ENCODE data around the gene ADAMTS2.
"Not testable (repeated sequence)": the region's sequence is repeated elsewhere in the genome, so short reads cannot be mapped to it uniquely, and the experiment has no call there.

Gene ADAMTS2

GRCh38 chr5:179294131-179294780 lies 51.0 kb downstream of the ADAMTS2 start:
- no peak for DNase-seq

GRCh38 chr5:179292681-179293635 lies 52.3 kb downstream of the ADAMTS2 start:
- DNase-seq: no peak

- DNase-seq: no peak
Observed at GRCh38 chr5:179292202-179292601, 53.1 kb downstream of the ADAMTS2 start.

GRCh38 chr5:179290681-179291540 lies 54.4 kb downstream of the ADAMTS2 start:
- DNase-seq: no peak

- no peak for DNase-seq
Observed at GRCh38 chr5:179289756-179290385, 55.4 kb downstream of the ADAMTS2 start.

GRCh38 chr5:179288809-179289185 lies 56.5 kb downstream of the ADAMTS2 start:
- DNase-seq: no peak

DNA sequence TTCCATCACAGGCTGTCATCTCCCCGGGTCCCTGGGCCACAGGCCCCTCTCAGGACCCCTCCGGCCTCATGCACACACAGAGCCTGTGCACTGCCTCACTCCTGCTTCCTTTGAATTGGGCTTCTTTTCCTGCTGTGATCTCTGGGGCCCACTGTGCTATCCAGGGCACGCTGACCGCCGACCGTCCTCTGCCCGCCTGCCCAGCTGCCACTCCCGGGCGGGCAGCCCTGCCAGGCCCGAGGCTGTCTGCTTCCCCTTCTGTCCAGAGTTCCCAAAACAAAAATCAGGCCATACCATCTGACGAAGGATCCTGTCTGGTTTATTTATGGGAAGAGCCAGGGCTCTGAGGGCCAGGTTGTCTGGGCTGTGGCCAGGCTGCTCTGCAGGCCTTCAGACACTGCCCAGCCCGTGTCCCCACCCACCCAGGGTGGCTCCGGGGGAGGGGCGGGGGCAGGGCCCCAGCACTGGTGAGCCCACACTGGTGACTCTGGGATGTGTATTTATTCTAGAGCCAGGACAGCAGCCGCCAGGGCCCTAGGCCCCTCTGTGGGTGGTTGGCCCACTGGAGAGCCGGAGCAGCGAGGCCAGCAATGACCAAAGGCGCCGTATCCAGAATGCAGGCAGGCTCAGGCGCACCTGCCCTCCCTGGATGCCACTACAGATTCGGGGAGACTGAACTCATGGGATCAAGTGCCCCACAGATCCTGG lies 57.0 kb downstream of the ADAMTS2 start:
- no peak for DNase-seq

- no peak for DNase-seq
Observed at GRCh38 chr5:179287631-179288030, 57.6 kb downstream of the ADAMTS2 start.

- no peak for DNase-seq
Observed at GRCh38 chr5:179287071-179287470, 58.2 kb downstream of the ADAMTS2 start.

GRCh38 chr5:179285776-179286162 lies 59.5 kb downstream of the ADAMTS2 start:
- DNase-seq: not testable (repeated sequence)

GRCh38 chr5:179284751-179285631 lies 60.3 kb downstream of the ADAMTS2 start:
- no peak for DNase-seq

GRCh38 chr5:179283908-179284307 lies 61.4 kb downstream of the ADAMTS2 start:
- DNase-seq: not testable (repeated sequence)

GRCh38 chr5:179281694-179282093 lies 63.6 kb downstream of the ADAMTS2 start:
- no peak for DNase-seq

GRCh38 chr5:179280095-179280490 lies 65.2 kb downstream of the ADAMTS2 start:
- DNase-seq: no peak

DNA sequence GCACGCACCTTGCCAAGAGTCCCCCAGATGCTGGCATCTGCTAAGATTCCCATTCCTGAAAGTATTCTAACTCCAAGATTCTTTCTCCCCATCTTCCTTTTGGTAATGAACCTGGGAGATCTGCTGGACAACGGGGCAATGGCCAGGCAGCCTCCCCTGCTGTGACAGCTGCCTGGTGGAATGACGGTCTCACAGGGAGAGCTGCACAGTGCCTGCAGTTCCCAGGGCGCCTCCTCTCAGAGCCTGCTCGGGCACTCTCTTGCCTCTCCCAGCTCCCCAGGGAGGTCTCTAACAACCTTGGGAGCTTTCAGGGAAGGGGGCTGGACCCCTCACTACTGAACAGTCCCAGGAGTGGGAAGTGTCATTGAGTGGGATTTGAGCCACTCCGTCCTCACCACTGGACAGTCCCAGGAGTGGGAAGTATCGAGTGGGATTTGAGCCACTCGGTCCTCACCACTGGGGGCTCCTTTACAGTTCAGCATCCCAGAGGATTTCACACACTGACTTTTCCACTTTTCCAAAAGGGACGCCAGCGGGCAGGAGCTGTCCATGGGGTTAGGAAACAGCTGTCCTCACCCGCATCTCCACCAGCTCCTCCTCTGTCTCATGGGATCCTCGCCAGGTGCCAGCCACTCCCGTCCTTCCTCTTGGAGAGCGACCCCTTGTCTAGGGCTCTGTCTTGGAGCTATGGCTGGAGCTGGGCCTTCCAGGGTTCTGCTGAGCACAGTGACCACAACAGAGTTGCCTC lies 65.7 kb downstream of the ADAMTS2 start:
- no peak for DNase-seq

DNA sequence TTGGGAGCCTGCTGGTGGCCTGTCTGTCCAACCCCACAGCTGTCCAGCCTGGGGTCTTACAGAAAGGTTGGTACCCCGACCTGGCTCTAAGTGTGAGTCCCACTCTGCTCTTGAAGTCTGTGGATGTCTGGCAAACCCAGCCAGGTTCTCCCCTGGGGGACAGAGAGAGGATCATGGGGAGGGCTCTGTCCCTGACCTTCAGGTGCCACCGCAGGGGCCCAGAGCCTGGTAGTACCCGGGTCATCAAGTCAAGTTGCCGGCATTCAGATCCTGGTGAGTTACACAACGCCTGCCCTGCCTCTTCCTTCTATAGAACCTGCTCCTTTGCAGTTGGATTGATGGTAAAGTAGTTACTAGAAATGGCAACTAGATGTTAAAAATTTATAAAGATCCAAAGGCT lies 66.7 kb downstream of the ADAMTS2 start:
- no peak for DNase-seq

- no peak for DNase-seq
Observed at GRCh38 chr5:179278119-179278518, 67.1 kb downstream of the ADAMTS2 start.

- no peak for DNase-seq
Observed at GRCh38 chr5:179276838-179277395, 68.3 kb downstream of the ADAMTS2 start.

DNA sequence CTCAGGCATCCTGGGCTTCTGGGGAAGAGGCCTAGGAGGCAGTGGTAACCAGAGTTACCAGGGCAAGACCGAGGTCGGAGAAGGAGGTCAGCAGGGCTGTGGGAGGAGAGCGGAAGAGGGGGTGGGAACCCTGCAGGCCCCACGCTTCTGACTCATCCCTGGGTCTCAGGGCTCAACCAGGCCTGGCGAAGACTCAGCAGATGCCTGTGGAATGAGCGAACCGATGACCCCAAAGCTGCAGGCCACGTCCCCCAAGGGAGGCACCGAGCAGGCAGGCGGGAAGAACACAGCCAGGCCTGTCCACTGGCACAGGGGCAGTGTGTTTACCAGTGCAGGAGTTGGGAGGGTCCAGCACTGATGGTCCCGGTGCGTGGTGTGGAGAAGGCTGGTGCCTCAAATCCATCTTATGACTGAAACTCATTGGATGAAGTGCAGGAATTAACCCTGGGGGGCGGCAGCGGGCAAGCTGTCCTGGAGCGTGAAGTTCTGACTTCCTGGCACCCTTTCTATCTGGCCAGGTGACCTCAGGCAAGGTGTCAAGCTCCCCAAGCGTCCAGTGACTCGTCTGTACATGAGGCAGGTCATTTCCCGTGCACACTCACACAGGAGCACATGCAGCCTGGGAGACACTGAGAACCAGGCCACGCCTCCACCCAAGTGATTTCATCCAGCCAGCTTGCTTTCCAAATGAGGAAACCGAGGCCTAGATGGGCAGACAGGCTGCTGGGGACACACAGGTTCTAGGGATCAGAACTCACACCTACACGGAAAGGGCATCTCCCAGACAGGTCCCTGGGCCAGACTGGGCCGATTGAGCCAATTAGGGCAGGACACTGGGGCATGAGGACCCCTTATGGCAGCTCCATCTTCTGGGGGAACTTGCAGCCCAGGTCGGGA lies 69.1 kb downstream of the ADAMTS2 start:
- no peak for DNase-seq
